H9 (cell line): ENCODE results near the gene NRP2. TPM values are rescaled to one million over a fixed set of nuclear protein-coding genes. Genes with fewer than 3 reads are reported as not detected.

Experiments
- DNase-seq: peaks from one replicate; pipeline ENCODE4 v3.0.0-alpha.2; 2017
- H2AFZ ChIP-seq: one replicate; pipeline ENCODE4 v1.6.1; 2013; ENCODE audit warnings: mild to moderate bottlenecking, low read length, control low read depth, moderate library complexity
- H2AK5ac ChIP-seq: 2 replicates; pipeline ENCODE4 v1.6.1; 2013; ENCODE audit warnings: low read length, control low read depth, mixed read lengths; ENCODE audit not compliant: insufficient read length
- H2BK120ac ChIP-seq: one replicate; pipeline ENCODE4 v1.6.1; 2013; ENCODE audit warnings: low read depth, mild to moderate bottlenecking, low read length, control low read depth, inconsistent platforms; ENCODE audit not compliant: poor library complexity, severe bottlenecking
- H2BK12ac ChIP-seq: 2 replicates; pipeline ENCODE4 v1.6.1; 2013; ENCODE audit warnings: low read length, control low read depth, mixed read lengths, low read depth; ENCODE audit not compliant: insufficient read length
- H2BK15ac ChIP-seq: 2 replicates; pipeline ENCODE4 v1.6.1; 2013; ENCODE audit warnings: low read depth, low read length, control low read depth
- H2BK20ac ChIP-seq: one replicate; pipeline ENCODE4 v1.6.1; 2013; ENCODE audit warnings: low read depth, mild to moderate bottlenecking, low read length, control low read depth, inconsistent platforms; ENCODE audit not compliant: poor library complexity, severe bottlenecking
- H2BK5ac ChIP-seq: 2 replicates; pipeline ENCODE4 v1.6.1; 2013; ENCODE audit warnings: low read length, control low read depth, mixed read lengths; ENCODE audit not compliant: insufficient read length
- H3K14ac ChIP-seq: 2 replicates; pipeline ENCODE4 v1.6.1; 2013; ENCODE audit warnings: low read length, control low read depth; ENCODE audit not compliant: insufficient read depth
- H3K18ac ChIP-seq: 2 replicates; pipeline ENCODE4 v1.6.1; 2013; ENCODE audit warnings: low read depth, mild to moderate bottlenecking, mixed read lengths, low read length, control low read depth; ENCODE audit not compliant: insufficient read length
- H3K23ac ChIP-seq: 2 replicates; pipeline ENCODE4 v1.6.1; 2013; ENCODE audit warnings: low read length, control low read depth, mixed read lengths, low read depth; ENCODE audit not compliant: insufficient read length
- H3K23me2 ChIP-seq: 2 replicates; pipeline ENCODE4 v1.6.1; 2013; ENCODE audit warnings: low read depth, mild to moderate bottlenecking, mixed read lengths, low read length, control low read depth; ENCODE audit not compliant: insufficient read length, poor library complexity, severe bottlenecking
- H3K27ac ChIP-seq: 2 replicates; pipeline ENCODE4 v1.5.1; 2013; ENCODE audit warnings: low read length, control low read depth, mixed read lengths, low read depth; ENCODE audit not compliant: insufficient read length
- H3K27me3 ChIP-seq: 2 replicates; pipeline ENCODE4 v1.6.1; 2013; ENCODE audit warnings: low read length, control low read depth, inconsistent platforms; ENCODE audit not compliant: insufficient read depth
- H3K4ac ChIP-seq: 2 replicates; pipeline ENCODE4 v1.6.1; 2013; ENCODE audit warnings: low read depth, mild to moderate bottlenecking, control low read depth, inconsistent platforms, low read length, moderate library complexity
- H3K4me1 ChIP-seq: 2 replicates; pipeline ENCODE4 v1.6.1; 2013; ENCODE audit warnings: low read length, control low read depth, inconsistent platforms; ENCODE audit not compliant: insufficient read depth
- H3K4me2 ChIP-seq: 2 replicates; pipeline ENCODE4 v1.6.1; 2013; ENCODE audit warnings: low read length, control low read depth, mixed read lengths; ENCODE audit not compliant: insufficient read length, insufficient read depth
- H3K56ac ChIP-seq: 2 replicates; pipeline ENCODE4 v1.6.1; 2013; ENCODE audit warnings: low read depth, mild to moderate bottlenecking, mixed read lengths, low read length, control low read depth; ENCODE audit not compliant: insufficient read length
- H3K79me1 ChIP-seq: 2 replicates; pipeline ENCODE4 v1.6.1; 2013; ENCODE audit warnings: low read depth, mild to moderate bottlenecking, moderate library complexity, low read length, control low read depth, inconsistent platforms; ENCODE audit not compliant: insufficient read depth, poor library complexity, severe bottlenecking
- H3K79me2 ChIP-seq: 2 replicates; pipeline ENCODE4 v1.6.1; 2013; ENCODE audit warnings: low read length, control low read depth, inconsistent platforms; ENCODE audit not compliant: insufficient read depth
- H3K9ac ChIP-seq: 2 replicates; pipeline ENCODE4 v1.6.1; 2013; ENCODE audit warnings: low read length, control low read depth, mixed read lengths; ENCODE audit not compliant: insufficient read length; ENCODE audit errors: extremely low read depth
- H3K9me3 ChIP-seq: one replicate; pipeline ENCODE4 v1.6.1; 2013; ENCODE audit warnings: low read depth, low read length, inconsistent platforms; ENCODE audit not compliant: control insufficient read depth
- H3T11ph ChIP-seq: one replicate; pipeline ENCODE4 v1.6.1; 2013; ENCODE audit warnings: mild to moderate bottlenecking, low read length, control low read depth, inconsistent platforms
- H4K20me1 ChIP-seq: one replicate; pipeline ENCODE4 v1.6.1; 2013; ENCODE audit not compliant: control insufficient read depth, insufficient read length, insufficient read depth
- H4K5ac ChIP-seq: 2 replicates; pipeline ENCODE4 v1.6.1; 2013; ENCODE audit warnings: low read depth, mild to moderate bottlenecking, mixed read lengths, low read length, control low read depth; ENCODE audit not compliant: insufficient read length
- H4K8ac ChIP-seq: replicated peaks from 2 replicates; pipeline ENCODE4 v1.6.1; 2013; ENCODE audit warnings: low read length, control low read depth, mixed read lengths, low read depth; ENCODE audit not compliant: insufficient read length
- H4K91ac ChIP-seq: 2 replicates; pipeline ENCODE4 v1.6.1; 2013; ENCODE audit warnings: low read depth, mild to moderate bottlenecking, moderate library complexity, mixed read lengths, low read length, control low read depth; ENCODE audit not compliant: insufficient read length
- H3K27ac Mint-ChIP-seq, 3 experiments: 2 replicates in 2 of 3; 3 replicates in 1 of 3; pipeline ENCODE4 v1.8.0; 2020 to 2021; ENCODE audit warnings: mixed read lengths in 3 of 3, mild to moderate bottlenecking in 1 of 3, moderate library complexity in 1 of 3
- H3K27me3 Mint-ChIP-seq: 2 replicates; pipeline ENCODE4 v1.8.0; 2021; ENCODE audit warnings: low read depth, mild to moderate bottlenecking, moderate library complexity, mixed read lengths
- H3K36me3 Mint-ChIP-seq, 3 experiments: 2 replicates in 2 of 3; 3 replicates in 1 of 3; pipeline ENCODE4 v1.8.0; 2020 to 2021; ENCODE audit warnings: low read depth in 3 of 3, mixed read lengths in 3 of 3; ENCODE audit not compliant: insufficient read depth in 1 of 3
- H3K4me1 Mint-ChIP-seq, 2 experiments: 2 replicates each; pipeline ENCODE4 v1.8.0; 2020; ENCODE audit warnings: mixed read lengths in 2 of 2
- H3K4me3 Mint-ChIP-seq, 2 experiments: 2 replicates in 1 of 2; 3 replicates in 1 of 2; pipeline ENCODE4 v1.8.0; 2020 to 2021; ENCODE audit warnings: mild to moderate bottlenecking in 2 of 2, mixed read lengths in 2 of 2, moderate library complexity in 1 of 2
- H3K9me3 Mint-ChIP-seq, 2 experiments: 2 replicates in 1 of 2; 3 replicates in 1 of 2; pipeline ENCODE4 v1.8.0; 2020; ENCODE audit warnings: mild to moderate bottlenecking in 2 of 2, mixed read lengths in 2 of 2, moderate library complexity in 1 of 2
- WGBS: extraction: QIAGEN DNeasy Blood & Tissue Kit; methylation state at CpG from one replicate; pipeline ENCODE4 v1.1.7; 2013; ENCODE audit warnings: missing lambda C conversion rate, low lambda C conversion rate, mixed read lengths; ENCODE audit not compliant: insufficient read length; ENCODE audit errors: extremely low coverage; 5-methylcytosine and 5-hydroxymethylcytosine counted together
- total RNA-seq: library from RNA; stranded (reverse); gene quantifications from 2 replicates; pipeline ENCODE4 v1.2.1, GENCODE V29; 2021
- TF ChIP-seq, protein P1 (sequence below): fragments of 200-600 bp; sonication (generic); conservative IDR thresholded peaks from 3 replicates; pipeline ENCODE4 v1.8.0; 2021; ENCODE audit warnings: antibody characterized with exemption, mild to moderate bottlenecking

The NRP2 gene
- total RNA-seq, 1 experiment from 2014 or later: 19.7 TPM

GRCh38 chr2:205771666-205772065 is 89.4 kb downstream of the NRP2 start:
- H3K79me1 ChIP-seq: no peaks in the 10 kb centered on the region
- H3T11ph ChIP-seq: no peak overlapping the region
- DNase-seq: no peak
- H4K20me1 ChIP-seq: no peaks in the 10 kb centered on the region
- no CpG with 5 or more reads among the region's 2 CpGs for WGBS
- no peaks in the 10 kb centered on the region for H3K23me2 ChIP-seq
- H3K56ac ChIP-seq: no peak overlapping the region
- Mint-ChIP-seq H3K36me3 (peaks cover 0 to 11% (median 8%) of the 10 kb centered on the region in 3 experiments; a peak in 3 of 7 replicates), H3K27ac (no peak overlapping the region), H3K9me3 (no peaks in the 10 kb centered on the region), H3K4me1 (peaks cover 25 to 26% of the 10 kb centered on the region in 2 experiments), H3K4me3 (no peak overlapping the region), H3K27me3 (peaks cover 19% of the 10 kb centered on the region)
- H3K79me2 ChIP-seq: no peaks in the 10 kb centered on the region
- H3K4me2 ChIP-seq: no peak overlapping the region
- no peak overlapping the region for H3K27ac ChIP-seq
- H2AK5ac ChIP-seq: no peak overlapping the region
- TF ChIP-seq, protein P1, sequence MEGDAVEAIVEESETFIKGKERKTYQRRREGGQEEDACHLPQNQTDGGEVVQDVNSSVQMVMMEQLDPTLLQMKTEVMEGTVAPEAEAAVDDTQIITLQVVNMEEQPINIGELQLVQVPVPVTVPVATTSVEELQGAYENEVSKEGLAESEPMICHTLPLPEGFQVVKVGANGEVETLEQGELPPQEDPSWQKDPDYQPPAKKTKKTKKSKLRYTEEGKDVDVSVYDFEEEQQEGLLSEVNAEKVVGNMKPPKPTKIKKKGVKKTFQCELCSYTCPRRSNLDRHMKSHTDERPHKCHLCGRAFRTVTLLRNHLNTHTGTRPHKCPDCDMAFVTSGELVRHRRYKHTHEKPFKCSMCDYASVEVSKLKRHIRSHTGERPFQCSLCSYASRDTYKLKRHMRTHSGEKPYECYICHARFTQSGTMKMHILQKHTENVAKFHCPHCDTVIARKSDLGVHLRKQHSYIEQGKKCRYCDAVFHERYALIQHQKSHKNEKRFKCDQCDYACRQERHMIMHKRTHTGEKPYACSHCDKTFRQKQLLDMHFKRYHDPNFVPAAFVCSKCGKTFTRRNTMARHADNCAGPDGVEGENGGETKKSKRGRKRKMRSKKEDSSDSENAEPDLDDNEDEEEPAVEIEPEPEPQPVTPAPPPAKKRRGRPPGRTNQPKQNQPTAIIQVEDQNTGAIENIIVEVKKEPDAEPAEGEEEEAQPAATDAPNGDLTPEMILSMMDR: no peak
- H4K8ac ChIP-seq: no peak overlapping the region
- H2BK15ac ChIP-seq: no peak overlapping the region
- no peaks in the 10 kb centered on the region for H3K9me3 ChIP-seq
- H3K9ac ChIP-seq: no peak overlapping the region
- no peaks in the 10 kb centered on the region for H3K27me3 ChIP-seq
- H2BK20ac ChIP-seq: no peak overlapping the region
- H2AFZ ChIP-seq: no peak overlapping the region
- no peak overlapping the region for H4K5ac ChIP-seq
- no peak overlapping the region for H2BK12ac ChIP-seq
- no peak overlapping the region for H3K18ac ChIP-seq
- H2BK120ac ChIP-seq: no peak overlapping the region
- H3K4ac ChIP-seq: no peak overlapping the region
- H4K91ac ChIP-seq: no peak overlapping the region
- H2BK5ac ChIP-seq: no peak overlapping the region
- H3K4me1 ChIP-seq: no peaks in the 10 kb centered on the region
- no peak overlapping the region for H3K23ac ChIP-seq
- H3K14ac ChIP-seq: no peak overlapping the region
